H1 (cell line): ENCODE measurements around the gene TM4SF18. TPM values are rescaled to one million over a fixed set of nuclear protein-coding genes. Genes with fewer than 3 reads are reported as not detected.

ENCODE experiments used
- CTCF ChIA-PET: fragments of 300-600 bp; sonication (Branson Sonifier 250); formaldehyde crosslinking; loops from one replicate; lab custom pipeline; 2021; ENCODE audit not compliant: partially characterized antibody; lab: Charles Lee
- POLR2A ChIA-PET: fragments of 300-600 bp; sonication (Branson Sonifier 250); formaldehyde crosslinking; loops from one replicate; lab custom pipeline; 2021; ENCODE audit warnings: inconsistent platforms; ENCODE audit not compliant: partially characterized antibody; lab: Charles Lee
- DNase-seq, 2 experiments: peaks; one replicate each; pipeline versions ENCODE4 v3.0.0 to v3.0.0-alpha.2; 2010 to 2022; ENCODE audit warnings: low spot score in 2 of 2, low read depth in 1 of 2, mixed read lengths in 1 of 2
- FAIRE-seq: peaks from 2 replicates; lab custom pipeline; 2011; peaks lifted over from hg19 to GRCh38; lab: Jason Lieb, UNC
- H2AFZ ChIP-seq: 2 replicates; pipeline ENCODE4 v1.8.1; 2012; ENCODE audit warnings: low read length, inconsistent platforms
- H2AK5ac ChIP-seq: 2 replicates; pipeline ENCODE4 v1.6.1; 2013; ENCODE audit warnings: low read depth, low read length
- H2BK120ac ChIP-seq: replicated peaks from 2 replicates; pipeline ENCODE3; 2013; ENCODE audit warnings: low read depth, low read length, inconsistent platforms
- H2BK12ac ChIP-seq: 2 replicates; pipeline ENCODE4 v1.6.1; 2013; ENCODE audit warnings: low read depth, low read length
- H2BK15ac ChIP-seq: 2 replicates; pipeline ENCODE4 v1.6.1; 2013; ENCODE audit warnings: low read length
- H2BK20ac ChIP-seq: 2 replicates; pipeline ENCODE4 v1.6.1; 2013; ENCODE audit warnings: low read length
- H2BK5ac ChIP-seq: 2 replicates; pipeline ENCODE4 v1.6.1; 2013; ENCODE audit warnings: low read depth, low read length
- H3K14ac ChIP-seq: 2 replicates; pipeline ENCODE4 v1.6.1; 2013; ENCODE audit warnings: inconsistent platforms; ENCODE audit not compliant: insufficient read length
- H3K18ac ChIP-seq: 2 replicates; pipeline ENCODE4 v1.6.1; 2013; ENCODE audit warnings: low read length; ENCODE audit errors: extremely low read depth
- H3K23ac ChIP-seq: 2 replicates; pipeline ENCODE4 v1.6.1; 2013; ENCODE audit warnings: inconsistent platforms; ENCODE audit not compliant: insufficient read length
- H3K23me2 ChIP-seq: 2 replicates; pipeline ENCODE4 v1.6.1; 2013; ENCODE audit warnings: low read depth, low read length
- H3K27ac ChIP-seq: 2 replicates; pipeline ENCODE4 v1.6.1; 2011; ENCODE audit warnings: low read depth, low read length, inconsistent platforms
- H3K27me3 ChIP-seq, 4 experiments: replicated peaks in 1 of 4; 1 replicate in 1 of 4; 2 replicates in 3 of 4; pipeline versions ENCODE4 v1.6.1 to v1.8.1; 2011 to 2013; ENCODE audit warnings: low read length in 3 of 4, mild to moderate bottlenecking in 3 of 4, inconsistent platforms in 2 of 4, mixed read lengths in 2 of 4, moderate library complexity in 1 of 4; ENCODE audit not compliant: control insufficient read depth in 3 of 4, insufficient read depth in 3 of 4; ENCODE audit errors: extremely low read depth in 1 of 4
- H3K36me3 ChIP-seq, 4 experiments: 2 replicates each; pipeline versions ENCODE4 v1.6.1 to v1.8.1; 2011 to 2013; ENCODE audit warnings: mild to moderate bottlenecking in 4 of 4, low read length in 3 of 4, moderate library complexity in 2 of 4, control low read depth in 1 of 4, inconsistent platforms in 1 of 4; ENCODE audit not compliant: insufficient read depth in 4 of 4, control insufficient read depth in 2 of 4
- H3K4ac ChIP-seq: replicated peaks from 2 replicates; pipeline ENCODE3; 2013; ENCODE audit warnings: low read length, low read depth, mixed read lengths, inconsistent platforms; ENCODE audit not compliant: insufficient read length
- H3K4me1 ChIP-seq, 4 experiments: replicated peaks in 1 of 4; 1 replicate in 1 of 4; 2 replicates in 3 of 4; pipeline versions ENCODE4 v1.6.1 to v1.8.1; 2011 to 2013; ENCODE audit warnings: low read length in 3 of 4, inconsistent platforms in 2 of 4, mixed read lengths in 1 of 4; ENCODE audit not compliant: insufficient read depth in 4 of 4, control insufficient read depth in 3 of 4
- H3K4me2 ChIP-seq, 2 experiments: 2 replicates each; pipeline versions ENCODE4 v1.6.1 to v1.8.1; 2011 to 2013; ENCODE audit warnings: low read depth in 2 of 2, low read length in 2 of 2, control low read depth in 1 of 2, inconsistent platforms in 1 of 2, mild to moderate bottlenecking in 1 of 2; ENCODE audit not compliant: insufficient read depth in 1 of 2
- H3K4me3 ChIP-seq, 4 experiments: fragments of 200-600, 300-600 bp in 1 of 4; sonication (generic), shearing (Covaris generic), sonication (Bioruptor Twin) in 1 of 4; 2 replicates each; pipeline versions ENCODE4 v1.5.1 to v1.8.1; 2011 to 2016; ENCODE audit warnings: low read length in 4 of 4, low read depth in 3 of 4, control low read depth in 2 of 4, inconsistent platforms in 2 of 4, mild to moderate bottlenecking in 2 of 4, mixed read lengths in 1 of 4, moderate library complexity in 1 of 4; ENCODE audit not compliant: insufficient read depth in 2 of 4; ENCODE audit errors: extremely low read depth in 1 of 4
- H3K56ac ChIP-seq: replicated peaks from 2 replicates; pipeline ENCODE3; 2013; ENCODE audit warnings: low read depth, mild to moderate bottlenecking, mixed read lengths, low read length, inconsistent platforms; ENCODE audit not compliant: insufficient read length
- H3K79me1 ChIP-seq: 2 replicates; pipeline ENCODE4 v1.6.1; 2013; ENCODE audit warnings: low read depth, low read length, control low read depth
- H3K79me2 ChIP-seq, 2 experiments: 2 replicates each; pipeline versions ENCODE4 v1.6.1 to v1.8.1; 2012 to 2013; ENCODE audit warnings: low read length in 2 of 2, mild to moderate bottlenecking in 2 of 2, inconsistent platforms in 1 of 2; ENCODE audit not compliant: insufficient read depth in 2 of 2, control insufficient read depth in 1 of 2
- H3K9ac ChIP-seq, 4 experiments: replicated peaks in 1 of 4; 1 replicate in 1 of 4; 2 replicates in 3 of 4; pipeline versions ENCODE4 v1.6.1 to v1.8.1; 2011 to 2013; ENCODE audit warnings: low read depth in 3 of 4, low read length in 3 of 4, control low read depth in 2 of 4, mild to moderate bottlenecking in 2 of 4, moderate library complexity in 2 of 4, inconsistent platforms in 1 of 4; ENCODE audit errors: extremely low read depth in 1 of 4
- H3K9me3 ChIP-seq, 2 experiments: 2 replicates each; pipeline versions ENCODE4 v1.6.1 to v1.8.1; 2012 to 2013; ENCODE audit warnings: mild to moderate bottlenecking in 2 of 2, moderate library complexity in 2 of 2, control low read depth in 1 of 2, inconsistent platforms in 1 of 2, low read depth in 1 of 2, low read length in 1 of 2, mixed read lengths in 1 of 2; ENCODE audit not compliant: insufficient read depth in 2 of 2
- H4K20me1 ChIP-seq, 2 experiments: replicated peaks in 1 of 2; 2 replicates each; pipeline versions ENCODE3 to v1.8.1; 2011 to 2013; ENCODE audit warnings: inconsistent platforms in 2 of 2, low read length in 2 of 2, mild to moderate bottlenecking in 1 of 2; ENCODE audit not compliant: insufficient read depth in 2 of 2, control insufficient read depth in 1 of 2
- H4K5ac ChIP-seq: 2 replicates; pipeline ENCODE4 v1.6.1; 2013; ENCODE audit warnings: low read length, low read depth, mixed read lengths, inconsistent platforms; ENCODE audit not compliant: insufficient read length
- H4K8ac ChIP-seq: 2 replicates; pipeline ENCODE4 v1.8.0; 2013; ENCODE audit warnings: mild to moderate bottlenecking, moderate library complexity, low read length, inconsistent platforms; ENCODE audit not compliant: insufficient read depth; ENCODE audit errors: extremely low read depth
- H4K91ac ChIP-seq: replicated peaks from 2 replicates; pipeline ENCODE3; 2013; ENCODE audit warnings: low read length, mixed read lengths, inconsistent platforms; ENCODE audit not compliant: insufficient read length
- CBX5 ChIP-seq: fragments of 300-800, 300-1000 bp; sonication (generic); IDR thresholded peaks from 2 replicates; pipeline ENCODE4 v1.7.1; 2016; ENCODE audit warnings: antibody characterized with exemption, low read length, low read depth
- CTCF ChIP-seq, 3 experiments: IDR thresholded peaks; 1 replicate in 2 of 3; 2 replicates in 1 of 3; pipeline versions ENCODE4 v1.5.1 to v1.6.1; 2011; ENCODE audit warnings: low read length in 3 of 3, mild to moderate bottlenecking in 3 of 3, inconsistent platforms in 2 of 3, low read depth in 1 of 3, moderate library complexity in 1 of 3; ENCODE audit not compliant: insufficient read depth in 1 of 3; ENCODE audit errors: control extremely low read depth in 1 of 3
- HDAC2 ChIP-seq, 2 experiments: fragments of 300-600 bp in 1 of 2; sonication (generic) in 1 of 2; IDR thresholded peaks; 2 replicates each; pipeline ENCODE4 v1.6.1; 2011 to 2012; ENCODE audit warnings: low read depth in 2 of 2, low read length in 2 of 2, mild to moderate bottlenecking in 2 of 2, moderate library complexity in 2 of 2, borderline replicate concordance in 1 of 2, inconsistent platforms in 1 of 2
- RAD21 ChIP-seq, 2 experiments: IDR thresholded peaks in 1 of 2; conservative IDR thresholded peaks in 1 of 2; 2 replicates each; pipeline ENCODE4 v1.6.1; 2011; ENCODE audit warnings: low read depth in 2 of 2, low read length in 2 of 2, improper control_type of control experiment in 1 of 2, inconsistent platforms in 1 of 2, mild to moderate bottlenecking in 1 of 2, moderate library complexity in 1 of 2
- TBP ChIP-seq: IDR thresholded peaks from 2 replicates; pipeline ENCODE4 v1.6.1; 2011; ENCODE audit warnings: low read depth, low read length, improper control_type of control experiment
- WGBS, 2 experiments: shearing (Covaris generic) in 1 of 2; methylation state at CpG; one replicate each; pipeline versions ENCODE4 v1.1.6 to v1.1.7; 2013 to 2015; ENCODE audit warnings: low lambda C conversion rate in 2 of 2, mixed read lengths in 2 of 2, inconsistent platforms in 1 of 2, low coverage in 1 of 2, missing lambda C conversion rate in 1 of 2; ENCODE audit not compliant: insufficient replicate concordance in 2 of 2, insufficient coverage in 1 of 2, insufficient read length in 1 of 2; ENCODE audit errors: extremely low coverage in 1 of 2, missing lambda C conversion rate in 1 of 2; 5-methylcytosine and 5-hydroxymethylcytosine counted together
- polyA plus RNA-seq, 7 experiments: library from polyadenylated mRNA; depleted of rRNA in 3 of 7; stranded (reverse) in 5 of 7; unstranded in 2 of 7; fragments of >200 nt in 5 of 7; fragments of 200-250 nt in 2 of 7; gene quantifications; 1 replicate in 5 of 7; 2 replicates in 1 of 7; 4 replicates in 1 of 7; pipeline versions ENCODE4 v1.2.1 to v1.2.3, GENCODE V29; 2011 to 2013; ENCODE audit warnings: missing spikeins in 2 of 7, mixed read lengths in 2 of 7
- total RNA-seq: library from RNA; stranded (reverse); fragmentation: NEBNext Ultra II Directional; extraction: Animal tissue kit (Norgen Biotek cat#: 25700); gene quantifications from 2 replicates; pipeline ENCODE4 v1.2.1, GENCODE V29; 2021

The TM4SF18 gene
- total and polyA plus RNA-seq, 2 of the 8 experiments (the other 6 are each of a cell fraction or from before 2014, with no cell fraction given): 2.9 to 13.6 TPM

- no peaks in the 10 kb centered on the region for H3K79me2 ChIP-seq
- H2AFZ ChIP-seq: peak overlapping the region; percentile 60; the same call in 1 of the 2 replicates
- no peak for FAIRE-seq
Measured at GRCh38 chr3:149371723-149372114, 38.3 kb upstream of the TM4SF18 start.

More at GRCh38 chr3:149371723-149372114, 38.3 kb upstream of the TM4SF18 start:
- Histone ChIP-seq H3K36me3 (no peaks in the 10 kb centered on the region), H3K9ac (no peak overlapping the region), H3K27me3 (no peaks in the 10 kb centered on the region), H3K27ac (no peak overlapping the region), H2BK12ac (no peak overlapping the region), H3K23me2 (no peaks in the 10 kb centered on the region), H4K8ac (no peak overlapping the region), H2BK120ac (no peak overlapping the region), H4K5ac (no peak overlapping the region), H3K79me1 (no peaks in the 10 kb centered on the region), H3K23ac (no peak overlapping the region), H3K9me3 (no peaks in the 10 kb centered on the region), H3K4me2 (no peak overlapping the region), H2BK15ac (no peak overlapping the region), H2BK5ac (no peak overlapping the region), H3K4me1 (peaks cover 1 to 24% (median 20%) of the 10 kb centered on the region in 4 experiments), H3K4me3 (no peak overlapping the region), H4K20me1 (no peaks in the 10 kb centered on the region), H3K18ac (no peak overlapping the region), H3K56ac (no peak overlapping the region), H3K4ac (no peak overlapping the region), H3K14ac (no peak overlapping the region), H2BK20ac (0 out of 2 replicates have a peak overlapping the region, but pooled peaks have one; percentile 1), H4K91ac (no peak overlapping the region), H2AK5ac (no peak overlapping the region)
- 93% methylated on average over 2 of the region's 2 CpGs; no CpG with 5 or more reads in 1 of the 2 experiments for WGBS, 2 experiments
- no peak for DNase-seq
- ChIA-PET POLR2A (no interaction called here), CTCF (interaction anchor here (1.5 to 2.2 kb wide), 3 partner anchors 15 to 117 kb away, joined by 3 to 7 read pairs (median 6); no protein-coding TSS in a partner anchor)
- no peak for TF ChIP-seq CBX5
- TF ChIP-seq RAD21 (IDR thresholded peaks at IDR 0.05 in 1 of 2, conservative IDR thresholded peaks at IDR 0.05 in 1 of 2; ENCODE audit: low read depth in 2 of 2, low read length in 2 of 2): no peak
- no peak for TF ChIP-seq HDAC2 (IDR thresholded peaks at IDR 0.05; ENCODE audit: borderline replicate concordance in 1 of 2, low read depth in 2 of 2, low read length in 2 of 2)
- no peak for TF ChIP-seq TBP
- TF ChIP-seq CTCF (IDR thresholded peaks at IDR 0.05; ENCODE audit: control extremely low read depth in 1 of 3, insufficient read depth in 1 of 3, low read depth in 1 of 3, low read length in 3 of 3): no peak
